Measurements from ENCODE around the gene ZNF536. TPM values are rescaled to one million over a fixed set of nuclear protein-coding genes. Genes with fewer than 3 reads are reported as not detected.

ZNF536 gene
- total RNA-seq, 1 donor from 2014 or later, result 24.9 TPM

GRCh38 chr19:30562981-30563380, 190.8 kb downstream of the ZNF536 start:
- no peak overlapping the region for H3K4me3 Mint-ChIP-seq (ENCODE audit: unreplicated experiment)
- DNase-seq, result no peak
- H3K27me3 Mint-ChIP-seq (ENCODE audit: unreplicated experiment), result peaks cover 7% of the 10 kb centered on the region
- no peaks in the 10 kb centered on the region for H3K36me3 Mint-ChIP-seq (ENCODE audit: unreplicated experiment)
- H3K9me3 Mint-ChIP-seq (ENCODE audit: unreplicated experiment), result peaks cover 4% of the 10 kb centered on the region
- H3K4me1 Mint-ChIP-seq (ENCODE audit: low read depth, unreplicated experiment), result peaks cover 17% of the 10 kb centered on the region
- H3K27ac Mint-ChIP-seq (ENCODE audit: unreplicated experiment), result no peak overlapping the region
- TF ChIP-seq CTCF (IDR thresholded peaks at IDR 0.05; ENCODE audit: partially characterized antibody, unreplicated experiment), result no peak

GRCh38 chr19:30563691-30564090, 191.5 kb downstream of the ZNF536 start:
- DNase-seq, result no peak
- TF ChIP-seq CTCF (IDR thresholded peaks at IDR 0.05; ENCODE audit: partially characterized antibody, unreplicated experiment), result no peak
- peaks cover 4% of the 10 kb centered on the region for H3K9me3 Mint-ChIP-seq (ENCODE audit: unreplicated experiment)
- H3K4me1 Mint-ChIP-seq (ENCODE audit: low read depth, unreplicated experiment), result peaks cover 18% of the 10 kb centered on the region
- peaks cover 7% of the 10 kb centered on the region for H3K27me3 Mint-ChIP-seq (ENCODE audit: unreplicated experiment)
- no peaks in the 10 kb centered on the region for H3K36me3 Mint-ChIP-seq (ENCODE audit: unreplicated experiment)
- no peak overlapping the region for H3K27ac Mint-ChIP-seq (ENCODE audit: unreplicated experiment)
- no peak overlapping the region for H3K4me3 Mint-ChIP-seq (ENCODE audit: unreplicated experiment)

GRCh38 chr19:30564551-30565011, 192.4 kb downstream of the ZNF536 start:
- DNase-seq, result no peak
- H3K27ac Mint-ChIP-seq (ENCODE audit: unreplicated experiment), result no peak overlapping the region
- no peak overlapping the region for H3K4me3 Mint-ChIP-seq (ENCODE audit: unreplicated experiment)
- H3K27me3 Mint-ChIP-seq (ENCODE audit: unreplicated experiment), result peaks cover 7% of the 10 kb centered on the region
- TF ChIP-seq CTCF (IDR thresholded peaks at IDR 0.05; ENCODE audit: partially characterized antibody, unreplicated experiment), result no peak
- no peaks in the 10 kb centered on the region for H3K36me3 Mint-ChIP-seq (ENCODE audit: unreplicated experiment)
- H3K4me1 Mint-ChIP-seq (ENCODE audit: low read depth, unreplicated experiment), result peaks cover 18% of the 10 kb centered on the region
- peaks cover 4% of the 10 kb centered on the region for H3K9me3 Mint-ChIP-seq (ENCODE audit: unreplicated experiment)

- peaks cover 5% of the 10 kb centered on the region for H3K27me3 Mint-ChIP-seq (ENCODE audit: unreplicated experiment)
- TF ChIP-seq CTCF (IDR thresholded peaks at IDR 0.05; ENCODE audit: partially characterized antibody, unreplicated experiment), result no peak
- H3K9me3 Mint-ChIP-seq (ENCODE audit: unreplicated experiment), result peaks cover 4% of the 10 kb centered on the region
- no peak overlapping the region for H3K27ac Mint-ChIP-seq (ENCODE audit: unreplicated experiment)
- H3K4me1 Mint-ChIP-seq (ENCODE audit: low read depth, unreplicated experiment), result peaks cover 18% of the 10 kb centered on the region
- no peak for DNase-seq
- no peaks in the 10 kb centered on the region for H3K36me3 Mint-ChIP-seq (ENCODE audit: unreplicated experiment)
- no peak overlapping the region for H3K4me3 Mint-ChIP-seq (ENCODE audit: unreplicated experiment)
Observed at GRCh38 chr19:30565636-30566035, 193.5 kb downstream of the ZNF536 start.

GRCh38 chr19:30566681-30567420, 194.7 kb downstream of the ZNF536 start:
- Mint-ChIP-seq H3K4me3 (ENCODE audit: unreplicated experiment) (no peak overlapping the region), H3K36me3 (ENCODE audit: unreplicated experiment) (no peaks in the 10 kb centered on the region), H3K27ac (ENCODE audit: unreplicated experiment) (no peak overlapping the region), H3K9me3 (ENCODE audit: unreplicated experiment) (peaks cover 4% of the 10 kb centered on the region), H3K4me1 (ENCODE audit: low read depth, unreplicated experiment) (peaks cover 13% of the 10 kb centered on the region), H3K27me3 (ENCODE audit: unreplicated experiment) (peaks cover 5% of the 10 kb centered on the region)
- no peak for DNase-seq
- no peak for TF ChIP-seq CTCF (IDR thresholded peaks at IDR 0.05; ENCODE audit: partially characterized antibody, unreplicated experiment)
